Dermis blood vessel endothelial cell (primary cell): ENCODE data around the gene PPFIA4. TPM values are rescaled to one million over a fixed set of nuclear protein-coding genes. Genes with fewer than 3 reads are reported as not detected.
A peak's percentile ranks its signal among the peaks of the same experiment; 100 is the strongest.
"Not testable (repeated sequence)": the region's sequence is repeated elsewhere in the genome, so short reads cannot be mapped to it uniquely, and the experiment has no call there.

ENCODE experiments used
- DNase-seq: peaks from one replicate; pipeline ENCODE4 v3.0.0; 2010
- total RNA-seq: library from RNA; depleted of rRNA; stranded (reverse); fragments of >200 nt; gene quantifications from 2 replicates; pipeline ENCODE4 v1.2.3, GENCODE V29; 2014

The PPFIA4 gene
- total RNA-seq = 0.14 and 0.17 TPM in 2 replicates

GRCh38 chr1:203026031-203026665, at the start of gene PPFIA4:
TSS of gene PPFIA4 (plus strand) at chr1:203026491. CDS start at chr1:203039009, 12,518 bp downstream.
- DNase-seq = peak; percentile 85

GRCh38 chr1:202976633-202977032, 49.7 kb upstream of the PPFIA4 start:
- no peak for DNase-seq

- DNase-seq = no peak
Measured at GRCh38 chr1:202979459-202979858, 46.8 kb upstream of the PPFIA4 start.

DNA sequence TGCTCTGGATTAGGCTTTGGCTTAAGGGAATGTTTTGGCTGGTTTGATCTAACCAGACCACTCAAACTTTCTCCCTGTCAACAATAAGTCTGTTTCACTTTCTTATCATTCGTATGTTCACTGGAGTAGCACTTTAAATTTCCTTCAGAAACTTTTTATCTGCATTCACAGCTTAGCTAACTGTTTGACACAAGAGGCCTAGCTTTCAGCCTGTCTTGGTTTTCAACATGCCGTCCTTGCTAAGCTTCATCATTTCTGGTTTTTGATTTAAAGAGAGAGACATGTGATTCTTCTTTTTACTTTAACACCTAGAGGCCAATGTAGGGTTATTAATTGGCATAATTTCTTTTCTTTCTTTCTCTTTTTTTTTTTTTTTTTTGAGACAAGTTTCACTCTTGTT, 44.4 kb upstream of the PPFIA4 start:
- no peak for DNase-seq

GRCh38 chr1:202982715-202983430, 43.4 kb upstream of the PPFIA4 start:
- no peak for DNase-seq

- DNase-seq = not testable (repeated sequence)
Measured at GRCh38 chr1:202986120-202986519, 40.2 kb upstream of the PPFIA4 start.

DNA sequence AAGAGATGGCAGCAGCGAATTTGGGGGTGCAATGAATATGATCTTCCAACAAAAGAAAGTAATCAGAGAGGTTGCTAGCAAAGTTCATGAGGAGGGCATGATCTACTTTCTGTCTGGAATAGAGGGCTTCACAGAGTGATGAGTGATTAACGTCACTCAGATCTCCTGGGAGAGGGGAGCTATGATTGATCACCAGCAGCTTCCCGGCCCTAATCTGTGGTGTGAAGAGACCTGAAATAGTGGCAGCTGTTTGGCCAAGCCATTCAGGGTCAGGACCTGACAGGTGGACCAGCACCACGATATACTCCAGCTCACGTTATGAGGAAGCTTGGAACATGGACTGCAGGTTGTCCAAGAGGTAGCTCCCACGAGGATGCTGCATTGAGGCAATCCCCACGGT, 39.0 kb upstream of the PPFIA4 start:
- no peak for DNase-seq

DNA sequence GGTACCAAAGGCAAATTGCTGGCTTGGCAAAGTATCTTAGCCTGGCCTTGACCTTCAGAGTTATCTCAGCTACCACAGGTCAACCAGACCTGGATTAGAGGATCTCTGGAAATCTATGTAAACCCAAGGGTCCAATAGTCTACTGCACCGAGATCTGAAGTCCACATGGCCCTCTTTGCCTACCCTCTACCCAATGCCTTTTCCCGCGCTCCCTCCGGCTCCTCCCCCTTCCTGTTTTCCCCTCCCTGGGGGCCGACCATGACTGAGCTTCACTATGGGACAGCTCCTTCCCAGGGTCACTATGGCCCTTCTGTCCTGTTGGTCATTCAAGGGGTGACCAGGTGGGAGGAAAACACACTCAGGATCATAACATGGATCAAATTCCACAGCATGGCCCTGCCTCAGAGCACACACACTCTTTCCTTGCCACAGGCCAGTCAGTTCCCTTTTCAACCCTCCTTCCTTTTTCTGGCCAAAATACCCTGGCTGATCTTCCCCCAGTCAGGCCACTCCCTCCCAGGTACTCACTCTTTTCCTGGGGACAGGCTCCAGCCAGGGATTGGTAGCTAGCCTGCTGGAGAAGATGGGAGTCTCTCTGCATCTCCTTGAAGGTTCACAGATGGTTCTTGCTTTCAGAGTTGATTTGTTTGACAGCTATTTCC, 38.2 kb upstream of the PPFIA4 start:
- DNase-seq = no peak

DNA sequence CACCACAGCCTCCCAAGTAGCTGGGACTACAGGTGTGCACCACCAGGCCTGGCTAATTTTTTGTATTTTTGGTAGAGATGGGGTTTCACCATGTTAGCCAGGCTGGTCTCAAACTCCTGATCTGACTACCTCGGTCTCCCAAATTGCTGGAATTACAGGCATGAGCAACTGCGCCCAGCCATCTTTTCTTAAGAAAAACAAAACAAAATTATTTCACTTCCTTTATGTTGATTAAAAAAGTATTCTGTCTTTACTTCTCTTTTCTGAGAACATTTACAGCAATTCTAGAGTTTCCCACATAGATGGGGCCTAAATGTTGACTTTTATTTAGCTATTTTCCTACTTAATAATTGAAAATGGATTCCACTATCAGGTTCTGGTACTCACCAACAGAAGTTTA, 36.4 kb upstream of the PPFIA4 start:
- no peak for DNase-seq

DNA sequence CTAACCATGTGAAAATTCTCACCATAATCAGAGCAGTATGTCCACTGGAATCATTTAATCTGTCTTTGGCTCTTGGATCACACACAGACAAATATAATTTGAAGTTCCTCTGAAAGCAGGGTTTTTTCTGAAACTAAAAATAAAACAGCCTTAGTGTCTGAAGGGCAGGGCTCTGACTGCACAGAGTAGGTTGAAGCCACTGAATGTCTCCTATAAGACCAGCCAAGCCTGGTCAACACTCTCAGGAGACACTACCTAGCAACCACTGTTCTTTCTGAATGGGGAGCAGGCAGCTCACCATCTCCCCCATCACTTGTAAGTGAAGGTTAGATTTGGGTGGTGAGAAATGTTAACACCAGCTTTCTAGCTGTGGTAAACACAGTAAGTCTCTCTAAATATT, 35.2 kb upstream of the PPFIA4 start:
- DNase-seq = no peak

DNA sequence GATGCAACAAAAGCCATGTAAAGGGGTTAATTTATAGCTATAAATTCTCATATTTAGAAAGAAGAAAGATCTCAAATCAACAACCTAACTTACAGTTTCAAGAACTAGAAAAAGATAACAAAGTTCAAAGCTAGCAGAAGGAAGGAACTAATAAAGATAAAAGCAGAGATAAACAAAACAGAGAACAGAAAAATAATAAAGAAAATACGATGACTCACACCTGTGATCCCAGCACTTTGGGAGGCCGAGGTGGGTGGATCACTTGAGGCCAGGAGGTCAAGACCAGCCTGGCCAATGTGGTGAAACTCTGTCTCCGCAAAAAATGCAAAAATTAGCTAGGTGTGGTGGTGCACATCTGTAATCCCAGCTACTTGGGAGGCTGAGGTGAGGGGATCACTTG, 31.5 kb upstream of the PPFIA4 start:
- no peak for DNase-seq

- peak; percentile 78 for DNase-seq
Measured at GRCh38 chr1:202998836-202999750, 27.2 kb upstream of the PPFIA4 start.

DNA sequence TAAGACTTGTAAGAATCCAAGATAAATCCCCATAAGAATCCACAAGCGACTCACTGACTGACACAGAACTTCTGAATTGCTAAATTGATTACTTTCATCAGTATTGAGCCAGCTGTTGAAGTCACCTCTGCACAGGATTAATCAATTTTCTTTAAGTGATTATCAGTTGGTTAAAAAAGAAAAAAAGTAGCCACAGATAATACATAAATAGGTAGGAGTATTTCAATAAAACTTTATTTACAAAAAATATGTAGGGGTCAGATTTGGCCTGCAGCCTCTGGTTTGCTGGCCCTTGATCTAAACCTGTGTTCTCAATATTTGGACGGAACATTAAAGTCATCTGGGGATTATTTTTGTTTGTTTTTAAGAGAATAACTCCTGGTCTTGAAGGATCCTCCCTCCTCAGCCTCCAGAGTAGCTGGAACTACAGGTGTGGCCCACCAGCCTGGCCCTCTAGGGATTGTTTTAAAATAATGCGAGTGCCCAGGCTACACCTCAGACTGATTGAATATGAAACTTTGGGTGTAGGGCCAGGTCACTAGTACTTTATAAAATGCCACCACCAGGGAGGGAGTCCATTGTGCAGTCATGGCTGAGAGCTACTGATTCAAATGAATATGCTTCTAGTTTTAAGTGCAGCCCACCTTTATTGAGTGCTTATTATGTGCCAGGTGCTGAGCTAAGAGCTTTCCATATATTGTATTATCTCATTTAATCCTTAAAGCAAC, 25.9 kb upstream of the PPFIA4 start:
- no peak for DNase-seq

GRCh38 chr1:203001986-203002385, 24.3 kb upstream of the PPFIA4 start:
- DNase-seq = no peak

- DNase-seq = no peak
Measured at GRCh38 chr1:203002951-203003350, 23.3 kb upstream of the PPFIA4 start.

GRCh38 chr1:203005395-203006142, 20.7 kb upstream of the PPFIA4 start:
- not testable (repeated sequence) for DNase-seq

DNA sequence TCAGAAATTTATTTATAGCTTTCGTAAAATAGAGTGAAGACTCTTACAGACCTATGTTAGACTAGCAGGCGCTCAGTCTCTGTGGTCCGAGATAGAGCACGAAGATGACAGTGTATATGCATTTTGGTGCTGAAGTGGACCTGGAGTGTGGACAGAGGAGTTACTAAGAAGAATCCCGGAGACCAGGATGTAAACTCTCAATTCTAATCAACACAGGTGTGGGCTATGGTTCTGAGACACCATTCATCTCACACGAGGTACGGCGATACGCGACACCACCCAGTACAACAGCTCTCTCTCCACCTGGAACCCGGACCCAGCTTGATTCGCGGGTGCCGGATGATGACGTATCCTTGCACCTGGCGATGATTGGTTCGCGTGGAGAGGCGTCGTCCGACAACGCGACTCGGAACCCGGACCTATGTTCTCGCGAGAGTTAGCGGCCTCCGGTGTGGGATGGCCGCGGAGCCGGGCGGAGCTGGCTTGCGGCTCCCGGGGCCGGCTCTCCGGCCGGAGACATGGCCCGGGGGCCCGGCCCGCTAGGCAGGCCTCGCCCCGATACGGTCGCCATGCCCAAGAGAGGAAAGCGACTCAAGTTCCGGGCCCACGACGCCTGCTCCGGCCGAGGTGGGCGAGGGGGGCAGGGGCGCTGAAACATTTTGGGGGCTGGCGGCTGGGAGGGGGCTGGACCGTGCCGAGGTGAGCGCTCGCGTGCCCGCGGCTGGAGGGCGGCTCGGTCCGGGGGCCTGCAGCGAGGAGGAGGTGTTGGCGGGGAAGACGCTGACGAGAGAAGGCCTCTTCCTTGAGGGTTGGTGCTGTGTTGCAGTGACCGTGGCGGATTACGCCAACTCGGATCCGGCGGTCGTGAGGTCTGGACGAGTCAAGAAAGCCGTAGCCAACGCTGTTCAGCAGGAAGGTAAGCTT, 19.1 kb upstream of the PPFIA4 start, which contains the start of gene TMEM183A:
Gene TMEM183A (plus strand): TSS at position 427 of the 924 bp plus-strand sequence. CDS start 92 bp downstream, at position 519.
- DNase-seq = peak; percentile 99

- no peak for DNase-seq
Measured at GRCh38 chr1:203009185-203009584, 17.1 kb upstream of the PPFIA4 start.

GRCh38 chr1:203011582-203011981, 14.7 kb upstream of the PPFIA4 start:
- no peak for DNase-seq

DNA sequence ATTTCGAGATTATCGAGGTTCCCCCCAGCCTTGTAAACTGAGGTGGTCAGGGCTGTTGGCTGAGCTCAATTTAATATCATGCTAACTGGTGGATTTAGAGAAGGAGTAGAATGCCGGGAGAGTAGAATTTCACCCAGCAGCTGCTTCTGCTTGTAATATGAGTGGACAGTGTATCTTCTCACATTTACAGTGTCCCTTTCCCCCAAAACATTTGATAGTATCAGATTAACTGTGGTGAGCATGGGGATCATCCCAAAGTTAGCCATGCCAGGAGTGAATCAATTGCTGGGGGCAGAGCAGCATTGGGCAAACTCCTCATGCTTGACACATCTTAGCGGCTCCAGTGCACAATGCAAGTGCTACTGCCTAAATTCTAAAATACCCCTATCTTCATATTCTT, 9.2 kb upstream of the PPFIA4 start:
- no peak for DNase-seq
